Measurements from ENCODE around the gene N4BP2.
"Not testable (repeated sequence)": the region's sequence is repeated elsewhere in the genome, so short reads cannot be mapped to it uniquely, and the experiment has no call there.

GRCh38 chr4:40093400-40093799 is 36.8 kb downstream of the N4BP2 start:
- not testable (repeated sequence) for TF ChIP-seq POLR2A, CTCF, EP300, POLR2AphosphoS5 (IDR thresholded peaks at IDR 0.05)

Data from suprapubic skin (tissue), 4 donors.